Measurements from ENCODE around the gene PIK3C3.

The PIK3C3 gene

GRCh38 chr18:41954827-41955613 is at the start of gene PIK3C3:
Gene PIK3C3 (plus strand): TSS chr18:41955234. CDS start chr18:41955292, 58 bp downstream.
- peak; percentile 97 for DNase-seq (ENCODE audit: low spot score)

- DNase-seq (ENCODE audit: low spot score) = no peak
Observed at GRCh38 chr18:41905786-41906527, 49.1 kb upstream of the PIK3C3 start.

- peak; percentile 53 for DNase-seq (ENCODE audit: low spot score)
Observed at GRCh38 chr18:41906528-41907146, 48.4 kb upstream of the PIK3C3 start.

GRCh38 chr18:41917181-41917580 is 37.9 kb upstream of the PIK3C3 start:
- no peak for DNase-seq (ENCODE audit: low spot score)

- no peak for DNase-seq (ENCODE audit: low spot score)
Observed at GRCh38 chr18:41921770-41922169, 33.3 kb upstream of the PIK3C3 start.

GRCh38 chr18:41922176-41922575 is 32.9 kb upstream of the PIK3C3 start:
- no peak for DNase-seq (ENCODE audit: low spot score)

- no peak for DNase-seq (ENCODE audit: low spot score)
Observed at GRCh38 chr18:41922841-41923240, 32.2 kb upstream of the PIK3C3 start.

- no peak for DNase-seq (ENCODE audit: low spot score)
Observed at GRCh38 chr18:41923446-41923845, 31.6 kb upstream of the PIK3C3 start.

- DNase-seq (ENCODE audit: low spot score) = no peak
Observed at GRCh38 chr18:41928581-41928980, 26.5 kb upstream of the PIK3C3 start.

- DNase-seq (ENCODE audit: low spot score) = no peak
Observed at GRCh38 chr18:41932899-41933298, 22.1 kb upstream of the PIK3C3 start.

GRCh38 chr18:41933778-41934177 is 21.3 kb upstream of the PIK3C3 start:
- no peak for DNase-seq (ENCODE audit: low spot score)

GRCh38 chr18:41936471-41937134 is 18.4 kb upstream of the PIK3C3 start:
- no peak for DNase-seq (ENCODE audit: low spot score)

- peak; percentile 56 for DNase-seq (ENCODE audit: low spot score)
Observed at GRCh38 chr18:41938445-41938844, 16.6 kb upstream of the PIK3C3 start.

GRCh38 chr18:41939326-41939725 is 15.7 kb upstream of the PIK3C3 start:
- no peak for DNase-seq (ENCODE audit: low spot score)

- peak; percentile 75 for DNase-seq (ENCODE audit: low spot score)
Observed at GRCh38 chr18:41940506-41941215, 14.4 kb upstream of the PIK3C3 start.

- no peak for DNase-seq (ENCODE audit: low spot score)
Observed at GRCh38 chr18:41942254-41942653, 12.8 kb upstream of the PIK3C3 start.

- DNase-seq (ENCODE audit: low spot score) = no peak
Observed at GRCh38 chr18:41948544-41949110, 6.4 kb upstream of the PIK3C3 start.

- DNase-seq (ENCODE audit: low spot score) = no peak
Observed at GRCh38 chr18:41949206-41949920, 5.7 kb upstream of the PIK3C3 start.

GRCh38 chr18:41955688-41956087 is 654 bp downstream of the PIK3C3 start:
- DNase-seq (ENCODE audit: low spot score) = no peak

- DNase-seq (ENCODE audit: low spot score) = no peak
Observed at GRCh38 chr18:41959045-41959444, 4.0 kb downstream of the PIK3C3 start.
